Measurements from ENCODE around the gene ST8SIA5.

ST8SIA5 gene

GRCh38 chr18:46738491-46738890 is 18.4 kb downstream of the ST8SIA5 start:
- no peak for DNase-seq

GRCh38 chr18:46736736-46737135 is 20.1 kb downstream of the ST8SIA5 start:
- no peak for DNase-seq

- no peak for DNase-seq
These were observed 20.7 kb downstream of the ST8SIA5 start for GRCh38 chr18:46736135-46736534.

- no peak for DNase-seq
These were observed 21.9 kb downstream of the ST8SIA5 start for GRCh38 chr18:46734981-46735380.

- DNase-seq, result no peak
These were observed 23.0 kb downstream of the ST8SIA5 start for GRCh38 chr18:46733872-46734271.

- DNase-seq, result no peak
These were observed 24.1 kb downstream of the ST8SIA5 start for GRCh38 chr18:46732801-46733200.

GRCh38 chr18:46732201-46732600 is 24.7 kb downstream of the ST8SIA5 start:
- DNase-seq, result no peak

- DNase-seq, result no peak
These were observed 25.5 kb downstream of the ST8SIA5 start for GRCh38 chr18:46731316-46731715.

GRCh38 chr18:46728219-46728930 is 28.5 kb downstream of the ST8SIA5 start:
- no peak for DNase-seq

- no peak for DNase-seq
These were observed 29.7 kb downstream of the ST8SIA5 start for GRCh38 chr18:46727177-46727576.

GRCh38 chr18:46725310-46725709 is 31.5 kb downstream of the ST8SIA5 start:
- no peak for DNase-seq

- no peak for DNase-seq
These were observed 32.9 kb downstream of the ST8SIA5 start for GRCh38 chr18:46723856-46724415.

- DNase-seq, result no peak
These were observed 34.8 kb downstream of the ST8SIA5 start for GRCh38 chr18:46722051-46722450.

- no peak for DNase-seq
These were observed 35.5 kb downstream of the ST8SIA5 start for GRCh38 chr18:46721331-46721730.

- no peak for DNase-seq
These were observed 36.3 kb downstream of the ST8SIA5 start for GRCh38 chr18:46720521-46720920.

- no peak for DNase-seq
These were observed 36.8 kb downstream of the ST8SIA5 start for GRCh38 chr18:46720092-46720491.

- no peak for DNase-seq
These were observed 37.5 kb downstream of the ST8SIA5 start for GRCh38 chr18:46719388-46719787.

- DNase-seq, result no peak
These were observed 38.1 kb downstream of the ST8SIA5 start for GRCh38 chr18:46718501-46719341.

GRCh38 chr18:46716827-46717226 is 40.0 kb downstream of the ST8SIA5 start:
- DNase-seq, result no peak

- DNase-seq, result no peak
These were observed 40.5 kb downstream of the ST8SIA5 start for GRCh38 chr18:46716336-46716735.

GRCh38 chr18:46715062-46715461 is 41.8 kb downstream of the ST8SIA5 start:
- DNase-seq, result no peak

GRCh38 chr18:46712406-46712805 is 44.4 kb downstream of the ST8SIA5 start:
- no peak for DNase-seq

GRCh38 chr18:46711444-46711863 is 45.4 kb downstream of the ST8SIA5 start:
- DNase-seq, result no peak

GRCh38 chr18:46706968-46707367 is 49.9 kb downstream of the ST8SIA5 start:
- no peak for DNase-seq

All from CD4-positive, alpha-beta T cell treated with Interleukin-12 subunit alpha and Interleukin-12 subunit beta, for 1 hour (primary cell).